22Rv1 (cell line): Measurements from ENCODE around the gene FMO3.

ENCODE experiments used
- H3K27ac ChIP-seq: fragments of 450-650 bp; 2 replicates; pipeline ENCODE4 v1.5.1; 2017
- CTCF ChIP-seq: fragments of 450-650 bp; IDR thresholded peaks from 2 replicates; pipeline ENCODE4 v1.5.1; 2017; ENCODE audit warnings: mild to moderate bottlenecking
- ZFX ChIP-seq: fragments of 450-650 bp; IDR thresholded peaks from 2 replicates; pipeline ENCODE4 v1.6.1; 2017; ENCODE audit warnings: antibody characterized with exemption, borderline replicate concordance

FMO3 gene

GRCh38 chr1:171127501-171127900 is 36.8 kb downstream of the FMO3 start:
- TF ChIP-seq ZFX, result no peak
- TF ChIP-seq CTCF, result no peak
- H3K27ac ChIP-seq, result no peak overlapping the region

- no peak overlapping the region for H3K27ac ChIP-seq
- TF ChIP-seq CTCF (no peak), ZFX (no peak)
These were observed 37.8 kb downstream of the FMO3 start for GRCh38 chr1:171128463-171128862.

GRCh38 chr1:171134204-171134923 is 43.7 kb downstream of the FMO3 start:
- no peak overlapping the region for H3K27ac ChIP-seq
- no peak for TF ChIP-seq ZFX
- TF ChIP-seq CTCF, result no peak

GRCh38 chr1:171137580-171137979 is 46.9 kb downstream of the FMO3 start:
- TF ChIP-seq CTCF, result no peak
- TF ChIP-seq ZFX, result no peak

GRCh38 chr1:171138980-171139379 is 48.3 kb downstream of the FMO3 start:
- TF ChIP-seq CTCF, result no peak
- no peak overlapping the region for H3K27ac ChIP-seq

More at GRCh38 chr1:171137580-171137979, 46.9 kb downstream of the FMO3 start:
- H3K27ac ChIP-seq, result no peak overlapping the region

- TF ChIP-seq ZFX, result no peak
- TF ChIP-seq CTCF, result no peak
These were observed 49.2 kb downstream of the FMO3 start for GRCh38 chr1:171139890-171140289.

GRCh38 chr1:171140401-171140800 is 49.7 kb downstream of the FMO3 start:
- no peak overlapping the region for H3K27ac ChIP-seq
- TF ChIP-seq ZFX (no peak), CTCF (no peak)

More at GRCh38 chr1:171139890-171140289, 49.2 kb downstream of the FMO3 start:
- H3K27ac ChIP-seq, result no peak overlapping the region
